GM23338 (cell line): ENCODE data around the gene ALX3.

Source experiments
- EZH2 ChIP-seq: fragments of 200-600 bp; sonication (generic); IDR thresholded peaks from one replicate; pipeline ENCODE4 v1.8.0; 2017; ENCODE audit warnings: antibody characterized with exemption, mild to moderate bottlenecking, low read depth; ENCODE audit not compliant: unreplicated experiment
- EZH2phosphoT487 ChIP-seq: fragments of 200-600 bp; sonication (generic); IDR thresholded peaks from one replicate; pipeline ENCODE4 v1.8.1; 2018; ENCODE audit warnings: antibody characterized with exemption; ENCODE audit not compliant: unreplicated experiment
- TF ChIP-seq, protein P1 (sequence below), 2 experiments: fragments of 200-600 bp in 1 of 2; sonication (generic) in 1 of 2; conservative IDR thresholded peaks; 2 replicates each; pipeline versions ENCODE4 v1.5.1 to v1.6.1; 2016 to 2017; ENCODE audit warnings: antibody characterized with exemption in 2 of 2, low read depth in 2 of 2, mild to moderate bottlenecking in 2 of 2, moderate library complexity in 1 of 2

- TF ChIP-seq, protein P1, sequence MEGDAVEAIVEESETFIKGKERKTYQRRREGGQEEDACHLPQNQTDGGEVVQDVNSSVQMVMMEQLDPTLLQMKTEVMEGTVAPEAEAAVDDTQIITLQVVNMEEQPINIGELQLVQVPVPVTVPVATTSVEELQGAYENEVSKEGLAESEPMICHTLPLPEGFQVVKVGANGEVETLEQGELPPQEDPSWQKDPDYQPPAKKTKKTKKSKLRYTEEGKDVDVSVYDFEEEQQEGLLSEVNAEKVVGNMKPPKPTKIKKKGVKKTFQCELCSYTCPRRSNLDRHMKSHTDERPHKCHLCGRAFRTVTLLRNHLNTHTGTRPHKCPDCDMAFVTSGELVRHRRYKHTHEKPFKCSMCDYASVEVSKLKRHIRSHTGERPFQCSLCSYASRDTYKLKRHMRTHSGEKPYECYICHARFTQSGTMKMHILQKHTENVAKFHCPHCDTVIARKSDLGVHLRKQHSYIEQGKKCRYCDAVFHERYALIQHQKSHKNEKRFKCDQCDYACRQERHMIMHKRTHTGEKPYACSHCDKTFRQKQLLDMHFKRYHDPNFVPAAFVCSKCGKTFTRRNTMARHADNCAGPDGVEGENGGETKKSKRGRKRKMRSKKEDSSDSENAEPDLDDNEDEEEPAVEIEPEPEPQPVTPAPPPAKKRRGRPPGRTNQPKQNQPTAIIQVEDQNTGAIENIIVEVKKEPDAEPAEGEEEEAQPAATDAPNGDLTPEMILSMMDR (conservative IDR thresholded peaks at IDR 0.05; ENCODE audit: low read depth in 2 of 2) = no peak
- no peak for TF ChIP-seq EZH2phosphoT487
- no peak for TF ChIP-seq EZH2
Observed at GRCh38 chr1:110065841-110066240, 4.6 kb downstream of the ALX3 start.
